Epidermal melanocyte (primary cell): ENCODE results near the gene ATCAY.

Source experiments
- DNase-seq: peaks from one replicate; pipeline ENCODE4 v3.0.0; 2011; ENCODE audit warnings: low spot score; ENCODE audit not compliant: insufficient read length

Gene ATCAY, protein sequence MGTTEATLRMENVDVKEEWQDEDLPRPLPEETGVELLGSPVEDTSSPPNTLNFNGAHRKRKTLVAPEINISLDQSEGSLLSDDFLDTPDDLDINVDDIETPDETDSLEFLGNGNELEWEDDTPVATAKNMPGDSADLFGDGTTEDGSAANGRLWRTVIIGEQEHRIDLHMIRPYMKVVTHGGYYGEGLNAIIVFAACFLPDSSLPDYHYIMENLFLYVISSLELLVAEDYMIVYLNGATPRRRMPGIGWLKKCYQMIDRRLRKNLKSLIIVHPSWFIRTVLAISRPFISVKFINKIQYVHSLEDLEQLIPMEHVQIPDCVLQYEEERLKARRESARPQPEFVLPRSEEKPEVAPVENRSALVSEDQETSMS

GRCh38 chr19:3880471-3881271, at the start of gene ATCAY:
ATCAY (plus strand) TSS chr19:3880685; CDS start chr19:3885768, 5,083 bp downstream.
- no peak for DNase-seq

DNA sequence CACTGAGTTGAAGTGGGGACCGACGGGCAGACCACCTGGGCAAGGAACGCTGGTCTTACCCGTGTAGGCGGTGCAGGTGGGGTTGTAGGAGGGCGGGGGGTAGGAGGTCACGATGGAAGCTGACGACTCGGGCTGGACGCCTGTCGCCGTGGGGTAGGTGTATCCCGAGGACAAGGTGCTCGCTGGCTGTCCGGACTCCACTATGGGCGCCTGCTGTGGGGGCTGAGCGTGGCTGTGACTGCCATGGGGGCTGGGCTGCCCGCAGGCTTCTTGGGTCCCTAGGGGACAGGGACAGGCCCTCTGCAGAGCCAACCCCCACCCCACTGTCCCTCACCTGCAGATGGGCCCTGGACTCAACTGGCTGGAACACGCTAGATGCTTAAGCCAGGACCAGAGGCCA, 48.9 kb upstream of the ATCAY start:
- DNase-seq = no peak

GRCh38 chr19:3832001-3832400, 48.5 kb upstream of the ATCAY start:
- DNase-seq = no peak

DNA sequence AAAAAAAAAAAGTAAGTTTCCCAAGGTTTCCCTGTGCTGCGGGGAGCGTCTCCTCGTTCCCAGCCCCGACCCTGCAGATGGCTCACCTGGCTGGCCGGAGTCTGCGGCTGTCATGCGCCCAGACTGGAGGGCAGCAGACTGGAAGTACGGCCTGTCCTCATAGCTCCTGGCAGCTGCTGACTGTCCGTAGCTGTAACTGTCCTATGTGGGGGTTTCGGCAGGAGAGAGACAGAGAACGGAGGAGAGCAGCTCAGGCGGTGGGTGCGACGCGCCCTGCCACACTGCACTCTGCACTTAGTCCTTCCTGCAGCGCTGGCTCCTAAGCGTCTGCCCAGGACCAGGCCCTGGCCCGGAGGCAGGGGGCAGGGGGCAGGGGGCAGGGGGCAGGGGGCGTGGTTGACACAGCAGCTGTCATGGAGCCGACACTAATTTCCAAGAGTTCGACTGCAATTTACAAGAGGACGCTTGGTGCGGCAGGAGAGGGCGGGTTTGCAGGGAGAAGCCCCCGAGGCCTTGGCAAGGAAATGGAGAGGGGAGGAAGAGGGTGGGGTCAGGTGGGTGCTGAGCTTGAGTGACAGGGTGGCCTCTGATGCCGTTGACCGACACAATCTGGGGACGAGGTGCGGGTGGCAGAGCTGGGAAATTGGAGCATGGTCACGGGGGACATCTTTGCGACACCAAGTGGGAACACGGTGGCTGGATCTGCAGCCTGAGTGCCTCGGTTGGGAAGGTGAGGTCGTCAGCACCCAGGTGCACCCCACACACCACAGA, 46.7 kb upstream of the ATCAY start:
- DNase-seq = no peak

- no peak for DNase-seq
Observed at GRCh38 chr19:3834349-3835054, 46.0 kb upstream of the ATCAY start.

- no peak for DNase-seq
Observed at GRCh38 chr19:3835055-3835435, 45.4 kb upstream of the ATCAY start.

GRCh38 chr19:3836887-3837286, 43.6 kb upstream of the ATCAY start:
- DNase-seq = no peak

- DNase-seq = no peak
Observed at GRCh38 chr19:3837332-3837731, 43.2 kb upstream of the ATCAY start.

GRCh38 chr19:3837922-3838321, 42.6 kb upstream of the ATCAY start:
- no peak for DNase-seq

GRCh38 chr19:3838661-3839060, 41.8 kb upstream of the ATCAY start:
- DNase-seq = no peak

- DNase-seq = no peak
Observed at GRCh38 chr19:3839941-3840340, 40.5 kb upstream of the ATCAY start.

GRCh38 chr19:3840804-3841203, 39.7 kb upstream of the ATCAY start:
- no peak for DNase-seq

DNA sequence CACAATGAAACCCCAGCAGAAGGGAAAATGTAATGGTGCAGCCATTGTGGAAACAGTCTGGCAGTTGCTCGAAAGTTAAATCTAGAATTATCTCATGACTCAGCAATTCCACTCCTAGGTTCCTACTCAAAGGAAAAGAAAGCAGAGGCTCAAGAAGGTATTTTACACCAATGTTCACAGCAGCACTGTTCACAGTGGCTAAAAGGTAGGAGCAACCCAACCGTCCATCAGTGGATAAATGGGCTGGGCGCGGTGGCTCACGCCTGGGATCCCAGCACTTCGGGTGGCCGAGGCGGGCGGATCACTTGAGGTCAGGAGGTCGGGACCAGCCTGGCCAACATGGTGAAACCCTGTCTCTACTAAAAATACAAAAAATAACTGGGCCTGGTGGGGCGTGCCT, 37.5 kb upstream of the ATCAY start:
- no peak for DNase-seq

DNA sequence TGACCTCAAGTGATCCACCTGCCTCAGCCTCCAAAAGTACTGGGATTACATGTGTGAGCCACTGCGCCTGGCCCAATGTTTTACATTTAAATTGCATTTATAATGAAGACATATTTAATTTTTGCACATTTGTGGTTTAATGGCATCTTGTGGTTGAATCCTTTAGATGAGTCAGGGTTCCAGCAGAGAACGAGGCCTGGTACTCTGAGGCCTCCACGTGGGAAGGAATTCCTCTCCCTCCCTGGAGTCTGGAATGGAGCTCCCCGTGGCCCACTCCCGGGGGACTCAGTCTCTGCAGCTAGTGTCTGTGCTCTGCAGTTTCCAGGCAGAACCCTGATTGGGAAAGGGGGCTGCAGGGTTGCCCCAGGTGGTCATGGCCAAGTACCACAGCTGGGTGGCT, 35.9 kb upstream of the ATCAY start:
- no peak for DNase-seq

DNA sequence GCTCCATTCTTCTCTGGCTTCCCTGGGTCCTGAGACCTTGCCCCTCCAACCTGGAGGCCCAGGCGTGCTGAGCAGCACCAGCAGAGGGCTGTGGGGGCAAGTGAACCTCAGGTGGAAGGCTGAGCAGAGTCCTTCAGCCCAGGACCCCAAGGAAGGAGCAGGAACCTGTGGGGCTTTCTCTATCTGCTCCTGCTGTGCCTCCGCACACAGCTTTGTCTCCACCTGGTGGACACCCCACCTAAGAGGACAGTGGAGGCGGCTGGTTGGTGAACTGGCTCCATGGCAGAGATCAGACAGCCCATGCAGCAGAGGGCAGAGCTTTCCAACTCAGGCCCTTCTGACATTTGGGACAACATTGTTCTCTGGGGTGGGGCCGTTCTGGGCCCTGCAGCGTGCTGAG, 31.4 kb upstream of the ATCAY start:
- no peak for DNase-seq

DNA sequence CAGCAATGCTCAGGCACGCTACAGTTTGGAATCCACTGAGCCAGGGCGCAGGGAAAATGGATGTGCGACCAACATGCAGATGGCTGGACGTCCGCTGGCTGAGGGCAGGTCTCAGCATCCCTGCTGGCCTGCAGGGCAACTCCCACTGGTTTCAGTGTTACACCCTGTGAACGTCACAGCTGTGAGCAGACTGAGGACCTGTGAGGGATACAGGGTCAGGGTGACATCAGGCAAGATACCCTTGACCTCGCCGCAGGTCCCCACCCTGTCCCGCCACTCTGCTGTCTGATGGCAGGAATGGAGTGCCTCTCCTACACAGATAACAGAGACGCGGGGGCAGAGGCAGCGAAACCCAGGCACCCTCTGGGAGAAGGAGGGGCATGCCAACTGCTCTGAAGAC, 30.7 kb upstream of the ATCAY start:
- no peak for DNase-seq

DNA sequence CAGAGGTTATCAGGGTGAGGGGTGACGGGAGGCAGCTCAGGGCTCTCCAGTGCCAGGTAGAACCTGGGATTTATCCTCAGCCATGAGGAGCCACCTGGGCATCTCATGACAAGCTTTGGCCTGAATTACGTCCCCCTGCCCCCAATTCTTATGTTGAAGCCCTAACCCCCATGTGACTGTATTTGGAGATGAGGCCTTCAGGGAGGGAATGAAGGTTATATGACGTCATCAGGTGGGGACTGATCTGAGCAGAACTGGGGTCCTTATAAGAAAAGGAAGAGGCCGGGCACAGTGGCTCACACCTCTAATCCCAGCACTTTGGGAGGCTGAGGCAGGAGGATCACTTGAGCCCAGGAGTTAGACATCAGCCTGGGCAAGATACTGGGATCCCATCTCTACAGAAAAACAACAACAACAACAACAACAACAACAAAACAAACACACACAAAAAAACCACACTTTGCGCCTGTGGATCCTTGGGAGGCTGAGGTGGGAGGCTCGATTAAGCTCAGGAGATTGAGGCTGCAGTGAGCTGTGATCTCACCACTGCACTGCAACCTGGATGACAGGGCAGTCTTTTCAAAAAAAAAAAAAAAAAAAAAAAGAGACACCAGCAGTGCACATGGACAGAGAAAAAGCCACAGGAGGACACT, 30.0 kb upstream of the ATCAY start:
- DNase-seq = no peak

DNA sequence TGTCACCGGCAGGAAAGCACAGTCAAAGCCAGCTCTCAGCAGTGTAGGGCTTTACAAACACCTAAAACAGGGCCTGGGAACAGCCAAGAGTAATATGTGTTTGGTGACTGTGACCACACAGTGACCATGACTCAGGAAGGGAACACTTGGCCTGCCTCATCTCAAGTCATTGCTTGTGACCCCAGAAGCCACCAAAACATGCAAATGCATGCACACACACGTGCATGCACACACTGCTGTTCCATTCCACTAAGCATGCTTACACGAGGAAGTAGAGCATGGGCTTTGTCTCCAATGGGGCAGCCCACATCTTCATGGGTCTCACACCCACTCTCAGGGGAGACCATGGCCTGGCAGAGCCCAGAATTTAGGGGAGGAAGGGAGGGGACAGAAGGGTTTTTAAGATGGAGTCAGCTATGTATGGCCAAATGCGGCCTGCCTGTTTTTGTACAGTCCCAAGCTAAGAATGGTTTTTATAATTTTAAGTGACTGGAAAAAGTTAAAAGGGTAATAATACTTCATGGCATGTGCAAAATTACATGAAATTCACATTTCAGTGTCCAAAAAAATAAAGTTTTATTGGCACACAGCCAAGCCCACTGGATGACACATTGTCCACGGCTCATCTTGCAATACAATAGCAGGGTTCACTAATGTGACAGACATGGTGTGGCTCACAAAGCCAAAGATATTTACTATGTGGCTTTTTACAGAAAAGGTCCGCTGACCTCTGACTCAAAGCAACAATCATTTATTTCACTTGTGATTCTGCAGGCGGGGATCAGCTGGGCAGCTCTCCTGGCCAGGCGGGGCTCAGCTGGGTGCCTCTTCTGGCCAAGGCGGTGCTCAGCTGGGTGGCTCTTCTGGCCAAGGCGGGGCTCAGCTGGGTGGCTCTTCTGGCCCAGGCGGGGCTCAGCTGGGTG, 29.0 kb upstream of the ATCAY start:
- DNase-seq = no peak

GRCh38 chr19:3852177-3852511, 28.3 kb upstream of the ATCAY start:
- no peak for DNase-seq
